Ascending aorta (tissue), 2 donors: ENCODE data around the gene CCNJL. TPM values are rescaled to one million over a fixed set of nuclear protein-coding genes. Genes with fewer than 3 reads are reported as not detected.

Experiments
- DNase-seq, 2 donors: peaks; one replicate each; pipeline ENCODE4 v3.0.0-alpha.2; 2019; ENCODE audit warnings: low spot score in 2 of 2
- H3K27ac ChIP-seq, 2 donors: fragments of 200-600 bp; sonication (generic); one replicate each; pipeline ENCODE4 v1.5.1; 2016 to 2017; ENCODE audit warnings: mild to moderate bottlenecking in 1 of 2
- H3K27me3 ChIP-seq: fragments of 200-600 bp; sonication (generic); one replicate; pipeline ENCODE4 v1.5.1; 2017
- H3K36me3 ChIP-seq, 2 donors: fragments of 200-600 bp; sonication (generic); one replicate each; pipeline ENCODE4 v1.5.1; 2016
- H3K4me1 ChIP-seq, 2 donors: fragments of 200-600 bp; sonication (generic); one replicate each; pipeline ENCODE4 v1.5.1; 2016 to 2017; ENCODE audit warnings: mild to moderate bottlenecking in 1 of 2
- H3K4me3 ChIP-seq, 2 donors: fragments of 200-600 bp; sonication (generic); one replicate each; pipeline ENCODE4 v1.5.1; 2016 to 2017; ENCODE audit warnings: mild to moderate bottlenecking in 1 of 2
- H3K9me3 ChIP-seq, 2 donors: fragments of 200-600 bp; sonication (generic); one replicate each; pipeline ENCODE4 v1.5.1; 2016
- intact Hi-C: fragments of 100-400 bp; cut with DNase I; formaldehyde crosslinking; loops from one replicate; pipeline ENCODE4 v1.15.1; 2023
- total RNA-seq: library from RNA; depleted of rRNA; stranded (reverse); fragments of >200 nt; gene quantifications from one replicate; pipeline ENCODE4 v1.1.0, GENCODE V29; 2016
- TF ChIP-seq, protein P1 (sequence below), 3 experiments: fragments of 200-600 bp in 2 of 3; fragments of 450-650 bp in 1 of 3; sonication (generic) in 2 of 3; IDR thresholded peaks; one replicate each; pipeline ENCODE4 v1.5.1; 2016 to 2019; ENCODE audit warnings: antibody characterized with exemption in 3 of 3, mild to moderate bottlenecking in 1 of 3, moderate library complexity in 1 of 3

Gene CCNJL
- total RNA-seq, 1 donor from 2014 or later = not detected

GRCh38 chr5:160330212-160330611 is 17.8 kb upstream of the CCNJL start:
- no peak for DNase-seq
- H3K36me3 ChIP-seq = no peaks in the 10 kb centered on the region
- intact Hi-C loops = no loop called here
- TF ChIP-seq, protein P1, sequence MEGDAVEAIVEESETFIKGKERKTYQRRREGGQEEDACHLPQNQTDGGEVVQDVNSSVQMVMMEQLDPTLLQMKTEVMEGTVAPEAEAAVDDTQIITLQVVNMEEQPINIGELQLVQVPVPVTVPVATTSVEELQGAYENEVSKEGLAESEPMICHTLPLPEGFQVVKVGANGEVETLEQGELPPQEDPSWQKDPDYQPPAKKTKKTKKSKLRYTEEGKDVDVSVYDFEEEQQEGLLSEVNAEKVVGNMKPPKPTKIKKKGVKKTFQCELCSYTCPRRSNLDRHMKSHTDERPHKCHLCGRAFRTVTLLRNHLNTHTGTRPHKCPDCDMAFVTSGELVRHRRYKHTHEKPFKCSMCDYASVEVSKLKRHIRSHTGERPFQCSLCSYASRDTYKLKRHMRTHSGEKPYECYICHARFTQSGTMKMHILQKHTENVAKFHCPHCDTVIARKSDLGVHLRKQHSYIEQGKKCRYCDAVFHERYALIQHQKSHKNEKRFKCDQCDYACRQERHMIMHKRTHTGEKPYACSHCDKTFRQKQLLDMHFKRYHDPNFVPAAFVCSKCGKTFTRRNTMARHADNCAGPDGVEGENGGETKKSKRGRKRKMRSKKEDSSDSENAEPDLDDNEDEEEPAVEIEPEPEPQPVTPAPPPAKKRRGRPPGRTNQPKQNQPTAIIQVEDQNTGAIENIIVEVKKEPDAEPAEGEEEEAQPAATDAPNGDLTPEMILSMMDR (IDR thresholded peaks at IDR 0.05) = no peak
- no peaks in the 10 kb centered on the region for H3K27me3 ChIP-seq
- H3K4me1 ChIP-seq = no peaks in the 10 kb centered on the region
- H3K27ac ChIP-seq = no peak overlapping the region
- H3K4me3 ChIP-seq = no peak overlapping the region
- H3K9me3 ChIP-seq = no peaks in the 10 kb centered on the region

DNA sequence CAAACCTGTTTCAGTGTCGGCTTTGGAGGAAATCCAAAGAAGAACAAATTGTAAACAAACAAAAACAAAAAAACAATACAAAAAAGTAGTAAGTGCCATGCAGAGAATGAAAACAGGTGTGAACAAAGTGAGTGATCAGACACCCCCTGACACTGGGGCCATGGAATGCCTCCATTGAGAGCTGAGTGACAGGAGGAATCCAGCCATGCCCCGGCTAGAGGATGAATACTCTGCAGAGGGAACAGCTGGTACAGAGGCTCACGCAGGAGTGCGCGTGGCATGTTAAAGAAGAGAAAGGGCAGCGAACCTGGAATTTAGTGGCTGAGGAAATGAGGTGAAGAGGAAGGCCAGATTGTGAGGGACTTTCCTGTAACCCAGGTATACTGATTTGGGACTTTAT is 15.5 kb upstream of the CCNJL start:
- Histone ChIP-seq H3K36me3 (no peaks in the 10 kb centered on the region), H3K9me3 (no peaks in the 10 kb centered on the region), H3K4me1 (no peaks in the 10 kb centered on the region), H3K4me3 (no peak overlapping the region), H3K27me3 (no peaks in the 10 kb centered on the region), H3K27ac (no peak overlapping the region)
- no peak for DNase-seq
- intact Hi-C loops = no loop called here
- TF ChIP-seq, protein P1 (IDR thresholded peaks at IDR 0.05) = no peak

DNA sequence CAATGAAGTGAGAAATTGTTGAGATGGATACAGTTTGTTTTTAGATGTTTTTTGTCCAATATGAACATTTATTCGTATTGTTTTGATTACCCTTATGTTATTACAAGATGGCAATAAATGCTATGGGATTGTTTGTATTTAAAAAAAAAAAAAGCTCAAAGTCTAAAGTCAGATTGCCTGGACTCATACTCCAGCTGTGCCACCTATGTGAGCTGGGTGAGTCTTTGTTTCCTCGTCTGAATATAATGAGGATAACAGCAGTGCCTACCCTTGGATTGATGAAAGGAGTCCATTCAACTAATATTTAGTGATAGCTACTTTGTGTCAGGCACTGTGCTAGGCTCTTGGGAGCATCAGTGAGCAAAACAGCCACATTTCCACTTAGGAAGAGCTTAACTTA is 14.6 kb upstream of the CCNJL start:
- TF ChIP-seq, protein P1 (IDR thresholded peaks at IDR 0.05) = no peak
- intact Hi-C loops = no loop called here
- no peak for DNase-seq
- Histone ChIP-seq H3K4me3 (no peak overlapping the region), H3K4me1 (no peaks in the 10 kb centered on the region), H3K36me3 (no peaks in the 10 kb centered on the region), H3K27me3 (no peaks in the 10 kb centered on the region), H3K9me3 (no peaks in the 10 kb centered on the region), H3K27ac (no peak overlapping the region)

GRCh38 chr5:160325716-160326115 is 13.4 kb upstream of the CCNJL start:
- TF ChIP-seq, protein P1 (IDR thresholded peaks at IDR 0.05) = no peak
- no peak for DNase-seq
- Histone ChIP-seq H3K4me1 (no peaks in the 10 kb centered on the region), H3K27me3 (no peaks in the 10 kb centered on the region), H3K27ac (no peak overlapping the region), H3K36me3 (no peaks in the 10 kb centered on the region), H3K9me3 (no peaks in the 10 kb centered on the region), H3K4me3 (no peak overlapping the region)
- intact Hi-C loops = no loop called here

- Histone ChIP-seq H3K4me3 (no peak overlapping the region), H3K27ac (no peak overlapping the region), H3K9me3 (no peaks in the 10 kb centered on the region), H3K4me1 (no peaks in the 10 kb centered on the region), H3K36me3 (no peaks in the 10 kb centered on the region), H3K27me3 (no peaks in the 10 kb centered on the region)
- no peak for DNase-seq
- intact Hi-C loops = no loop called here
- TF ChIP-seq, protein P1 (IDR thresholded peaks at IDR 0.05) = no peak
Observed at GRCh38 chr5:160324886-160325285, 12.5 kb upstream of the CCNJL start.

- H3K27ac ChIP-seq = no peak overlapping the region
- H3K36me3 ChIP-seq = no peaks in the 10 kb centered on the region
- no peaks in the 10 kb centered on the region for H3K4me1 ChIP-seq
- DNase-seq = no peak
- no peaks in the 10 kb centered on the region for H3K27me3 ChIP-seq
- H3K4me3 ChIP-seq = no peak overlapping the region
- H3K9me3 ChIP-seq = no peaks in the 10 kb centered on the region
- TF ChIP-seq, protein P1 (IDR thresholded peaks at IDR 0.05) = no peak
- intact Hi-C loops = no loop called here
Observed at GRCh38 chr5:160318409-160318808, 6.0 kb upstream of the CCNJL start.
